ENCODE measurements around the gene MBTPS1.

GRCh38 chr16:84095466-84095865, 21.3 kb downstream of the MBTPS1 start:
- TF ChIP-seq, protein P1, sequence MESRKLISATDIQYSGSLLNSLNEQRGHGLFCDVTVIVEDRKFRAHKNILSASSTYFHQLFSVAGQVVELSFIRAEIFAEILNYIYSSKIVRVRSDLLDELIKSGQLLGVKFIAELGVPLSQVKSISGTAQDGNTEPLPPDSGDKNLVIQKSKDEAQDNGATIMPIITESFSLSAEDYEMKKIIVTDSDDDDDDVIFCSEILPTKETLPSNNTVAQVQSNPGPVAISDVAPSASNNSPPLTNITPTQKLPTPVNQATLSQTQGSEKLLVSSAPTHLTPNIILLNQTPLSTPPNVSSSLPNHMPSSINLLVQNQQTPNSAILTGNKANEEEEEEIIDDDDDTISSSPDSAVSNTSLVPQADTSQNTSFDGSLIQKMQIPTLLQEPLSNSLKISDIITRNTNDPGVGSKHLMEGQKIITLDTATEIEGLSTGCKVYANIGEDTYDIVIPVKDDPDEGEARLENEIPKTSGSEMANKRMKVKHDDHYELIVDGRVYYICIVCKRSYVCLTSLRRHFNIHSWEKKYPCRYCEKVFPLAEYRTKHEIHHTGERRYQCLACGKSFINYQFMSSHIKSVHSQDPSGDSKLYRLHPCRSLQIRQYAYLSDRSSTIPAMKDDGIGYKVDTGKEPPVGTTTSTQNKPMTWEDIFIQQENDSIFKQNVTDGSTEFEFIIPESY (IDR thresholded peaks at IDR 0.05), result no peak
- TF ChIP-seq POLR2AphosphoS5 (IDR thresholded peaks at IDR 0.05; ENCODE audit: low read length) (no peak), NFXL1 (IDR thresholded peaks at IDR 0.05; ENCODE audit: borderline replicate concordance) (no peak), POLR2A (IDR thresholded peaks at IDR 0.05; ENCODE audit: low read depth, low read length) (no peak), BRCA1 (IDR thresholded peaks at IDR 0.05; ENCODE audit: low read depth, low read length) (no peak), CHD2 (IDR thresholded peaks at IDR 0.05; ENCODE audit: borderline replicate concordance, low read depth, low read length) (no peak), TCF3 (IDR thresholded peaks at IDR 0.05; ENCODE audit: borderline replicate concordance, insufficient read depth, low read depth, low read length) (no peak), ZZZ3 (IDR thresholded peaks at IDR 0.05; ENCODE audit: control insufficient read depth, insufficient read length, low read depth) (no peak), SIN3A (IDR thresholded peaks at IDR 0.05; ENCODE audit: low read depth, low read length) (no peak)
- TF ChIP-seq, protein P2, sequence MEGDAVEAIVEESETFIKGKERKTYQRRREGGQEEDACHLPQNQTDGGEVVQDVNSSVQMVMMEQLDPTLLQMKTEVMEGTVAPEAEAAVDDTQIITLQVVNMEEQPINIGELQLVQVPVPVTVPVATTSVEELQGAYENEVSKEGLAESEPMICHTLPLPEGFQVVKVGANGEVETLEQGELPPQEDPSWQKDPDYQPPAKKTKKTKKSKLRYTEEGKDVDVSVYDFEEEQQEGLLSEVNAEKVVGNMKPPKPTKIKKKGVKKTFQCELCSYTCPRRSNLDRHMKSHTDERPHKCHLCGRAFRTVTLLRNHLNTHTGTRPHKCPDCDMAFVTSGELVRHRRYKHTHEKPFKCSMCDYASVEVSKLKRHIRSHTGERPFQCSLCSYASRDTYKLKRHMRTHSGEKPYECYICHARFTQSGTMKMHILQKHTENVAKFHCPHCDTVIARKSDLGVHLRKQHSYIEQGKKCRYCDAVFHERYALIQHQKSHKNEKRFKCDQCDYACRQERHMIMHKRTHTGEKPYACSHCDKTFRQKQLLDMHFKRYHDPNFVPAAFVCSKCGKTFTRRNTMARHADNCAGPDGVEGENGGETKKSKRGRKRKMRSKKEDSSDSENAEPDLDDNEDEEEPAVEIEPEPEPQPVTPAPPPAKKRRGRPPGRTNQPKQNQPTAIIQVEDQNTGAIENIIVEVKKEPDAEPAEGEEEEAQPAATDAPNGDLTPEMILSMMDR (IDR thresholded peaks at IDR 0.05 in 2 of 3, conservative IDR thresholded peaks at IDR 0.05 in 1 of 3; ENCODE audit: control insufficient read depth in 2 of 3, extremely low read depth in 1 of 3, insufficient read depth in 1 of 3, low read depth in 3 of 3, low read length in 3 of 3), result no peak

Measured in GM12878 (cell line).